Measurements from ENCODE around the gene GFOD2.

GFOD2 gene

GRCh38 chr16:67668495-67669157 lies 50.5 kb downstream of the GFOD2 start:
- DNase-seq: no peak

- DNase-seq: peak; percentile 67 to 79
Measured at GRCh38 chr16:67667817-67668494, 51.2 kb downstream of the GFOD2 start.

GRCh38 chr16:67667453-67667816 lies 51.7 kb downstream of the GFOD2 start:
- DNase-seq: no peak

GRCh38 chr16:67666559-67667452 lies 52.3 kb downstream of the GFOD2 start, which contains the start of the genes C16orf86 and ENKD1:
C16orf86 (plus strand) TSS chr16:67666814; CDS start chr16:67666971, 157 bp downstream.
ENKD1 (minus strand) TSS chr16:67666750; CDS start chr16:67666442, 308 bp downstream.
- DNase-seq: peak; percentile 78 to 79

- no peak for DNase-seq
Measured at GRCh38 chr16:67666032-67666551, 53.0 kb downstream of the GFOD2 start.

GRCh38 chr16:67665598-67665997 lies 53.5 kb downstream of the GFOD2 start:
- DNase-seq: no peak

- DNase-seq: no peak
Measured at GRCh38 chr16:67664871-67665270, 54.2 kb downstream of the GFOD2 start.

- DNase-seq: no peak
Measured at GRCh38 chr16:67664258-67664657, 54.9 kb downstream of the GFOD2 start.

- no peak for DNase-seq
Measured at GRCh38 chr16:67663877-67664222, 55.3 kb downstream of the GFOD2 start.

GRCh38 chr16:67663151-67663876 lies 55.8 kb downstream of the GFOD2 start:
- DNase-seq: no peak

- no peak for DNase-seq
Measured at GRCh38 chr16:67662653-67663010, 56.5 kb downstream of the GFOD2 start.

GRCh38 chr16:67661886-67662652 lies 57.0 kb downstream of the GFOD2 start:
- no peak for DNase-seq

- DNase-seq: no peak
Measured at GRCh38 chr16:67661101-67661761, 57.9 kb downstream of the GFOD2 start.

GRCh38 chr16:67660564-67661028 lies 58.5 kb downstream of the GFOD2 start, which contains the start of gene PARD6A:
PARD6A (plus strand) TSS chr16:67660960; CDS start chr16:67661039, 79 bp downstream.
- peak; percentile 91 to 95 for DNase-seq

- DNase-seq: peak; percentile 90 to 97
Measured at GRCh38 chr16:67659675-67660563, 59.2 kb downstream of the GFOD2 start, which contains the start of gene ACD. ACD (minus strand) TSS chr16:67660260; CDS start chr16:67660220, 40 bp downstream.

- DNase-seq: no peak
Measured at GRCh38 chr16:67658849-67659674, 60.1 kb downstream of the GFOD2 start.

- no peak for DNase-seq
Measured at GRCh38 chr16:67657751-67658518, 61.2 kb downstream of the GFOD2 start.

GRCh38 chr16:67657017-67657608 lies 62.0 kb downstream of the GFOD2 start:
- no peak for DNase-seq

Measured in stimulated activated CD4-positive, alpha-beta T cell treated with anti-CD3 and anti-CD28 coated beads, Interleukin-4, amount 100 ng/mL, for 4 hours (primary cell).